Activated naive CD4-positive, alpha-beta T cell (primary cell): ENCODE results near the gene IFITM1.
"Not testable (repeated sequence)": the region's sequence is repeated elsewhere in the genome, so short reads cannot be mapped to it uniquely, and the experiment has no call there.

ENCODE experiments used
- DNase-seq, 4 experiments: peaks; one replicate each; lab custom pipeline; 2025; lab: John Stamatoyannopoulos, UW

The IFITM1 gene

GRCh38 chr11:326592-326841, 12.7 kb downstream of the IFITM1 start:
- no peak for DNase-seq

- peak in 1 of 4 experiments; percentile 38 for DNase-seq
Observed at GRCh38 chr11:326842-327580, 13.2 kb downstream of the IFITM1 start.

DNA sequence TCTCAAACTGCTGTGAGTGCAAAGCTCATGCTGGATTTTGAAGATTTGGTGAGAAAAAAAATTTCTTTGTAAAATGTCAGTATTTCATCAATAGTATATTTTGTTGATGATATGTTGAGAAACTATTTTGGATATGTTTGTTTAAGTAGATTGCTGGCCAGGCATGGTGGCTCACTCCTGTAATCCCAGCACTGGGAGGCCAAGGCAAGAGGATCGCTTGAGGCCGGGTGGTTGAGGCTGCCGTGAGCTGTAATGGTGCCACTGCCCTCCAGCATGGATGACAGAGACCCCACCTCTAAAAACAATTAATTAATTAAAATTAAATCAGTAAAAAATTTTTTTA, 13.7 kb downstream of the IFITM1 start:
- DNase-seq, result no peak

DNA sequence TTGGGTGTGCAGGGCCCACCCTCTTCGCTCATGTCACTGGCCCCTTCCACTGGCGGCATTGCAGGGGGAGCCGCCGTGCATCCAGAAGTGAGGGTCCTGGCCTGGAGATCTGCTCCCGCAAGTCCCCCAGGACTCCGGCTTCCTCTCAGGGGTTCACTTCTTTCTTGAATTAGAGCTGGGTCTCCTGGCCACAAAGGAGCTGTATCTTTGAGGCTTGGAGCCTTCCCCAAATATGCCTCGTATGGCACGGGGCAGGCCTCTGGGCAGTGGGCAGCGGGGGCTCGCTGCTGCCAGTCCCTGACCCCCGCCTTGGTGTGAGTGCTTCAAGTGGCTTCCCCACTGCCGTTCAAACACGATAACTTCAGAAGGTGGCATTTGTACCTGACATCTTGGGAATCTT, 14.2 kb downstream of the IFITM1 start:
- no peak for DNase-seq

DNA sequence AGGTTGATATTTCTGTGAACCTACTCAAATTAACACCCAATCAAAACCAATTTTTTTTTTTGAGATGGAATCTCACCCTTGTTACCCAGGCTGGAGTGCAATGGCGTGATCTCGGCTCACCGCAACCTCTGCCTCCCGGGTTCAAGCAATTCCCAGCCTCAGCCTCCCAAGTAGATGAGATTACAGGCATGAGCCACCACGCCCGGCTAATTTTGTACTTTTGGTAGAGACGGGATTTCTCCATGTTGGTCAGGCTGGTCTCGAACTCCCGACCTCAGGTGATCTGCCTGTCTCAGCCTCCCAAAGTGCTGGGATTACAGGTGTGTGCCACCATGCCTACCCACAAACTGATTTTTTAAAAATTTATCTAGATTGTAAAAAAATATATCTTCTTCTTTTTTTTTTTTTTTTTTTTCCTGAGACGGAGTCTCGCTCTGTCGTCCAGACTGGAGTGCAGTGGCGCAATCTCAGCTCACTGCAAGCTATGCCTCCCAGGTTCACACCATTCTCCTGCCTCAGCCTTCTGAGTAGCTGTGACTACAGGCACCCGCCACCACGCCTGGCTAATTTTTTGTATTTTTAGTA, 14.8 kb downstream of the IFITM1 start:
- not testable (repeated sequence) for DNase-seq

DNA sequence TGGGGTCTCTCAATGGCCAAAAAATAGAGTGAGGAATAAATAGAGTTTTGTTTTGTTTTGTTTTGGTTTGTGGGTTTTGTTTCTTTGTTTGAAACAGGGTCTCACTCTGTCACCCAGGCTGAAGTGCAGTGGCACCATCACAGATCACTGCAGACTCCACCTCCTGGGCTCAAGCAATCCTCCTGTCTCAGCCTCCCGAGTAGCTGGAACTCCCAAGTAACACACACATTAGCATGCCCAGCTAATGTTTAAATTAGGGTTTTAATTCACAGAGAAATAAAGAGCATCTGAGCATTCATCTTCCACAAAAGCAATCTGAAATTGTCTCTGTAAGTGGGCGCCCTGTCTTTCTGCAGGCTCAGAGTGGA, 16.0 kb downstream of the IFITM1 start:
- no peak for DNase-seq

DNA sequence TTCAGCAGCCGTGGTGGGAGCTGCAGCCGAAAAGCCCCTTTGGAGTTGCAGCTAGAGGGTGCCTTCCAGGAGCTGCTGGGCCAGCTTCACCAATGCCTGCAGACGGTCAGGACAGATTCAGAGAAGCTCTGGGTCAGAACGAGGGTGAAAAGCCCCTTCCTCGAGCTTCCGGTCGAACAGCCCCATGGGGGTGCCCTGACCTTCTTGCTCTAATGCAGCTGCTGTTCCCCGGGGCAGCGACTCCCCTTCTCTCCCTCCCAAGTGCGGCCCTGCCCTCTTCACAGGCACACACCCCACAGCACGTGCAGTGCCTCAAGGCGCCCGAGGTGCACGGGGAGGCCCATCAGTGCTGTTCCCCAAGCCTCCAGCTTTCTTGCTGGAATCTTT, 16.5 kb downstream of the IFITM1 start:
- DNase-seq, result no peak

DNA sequence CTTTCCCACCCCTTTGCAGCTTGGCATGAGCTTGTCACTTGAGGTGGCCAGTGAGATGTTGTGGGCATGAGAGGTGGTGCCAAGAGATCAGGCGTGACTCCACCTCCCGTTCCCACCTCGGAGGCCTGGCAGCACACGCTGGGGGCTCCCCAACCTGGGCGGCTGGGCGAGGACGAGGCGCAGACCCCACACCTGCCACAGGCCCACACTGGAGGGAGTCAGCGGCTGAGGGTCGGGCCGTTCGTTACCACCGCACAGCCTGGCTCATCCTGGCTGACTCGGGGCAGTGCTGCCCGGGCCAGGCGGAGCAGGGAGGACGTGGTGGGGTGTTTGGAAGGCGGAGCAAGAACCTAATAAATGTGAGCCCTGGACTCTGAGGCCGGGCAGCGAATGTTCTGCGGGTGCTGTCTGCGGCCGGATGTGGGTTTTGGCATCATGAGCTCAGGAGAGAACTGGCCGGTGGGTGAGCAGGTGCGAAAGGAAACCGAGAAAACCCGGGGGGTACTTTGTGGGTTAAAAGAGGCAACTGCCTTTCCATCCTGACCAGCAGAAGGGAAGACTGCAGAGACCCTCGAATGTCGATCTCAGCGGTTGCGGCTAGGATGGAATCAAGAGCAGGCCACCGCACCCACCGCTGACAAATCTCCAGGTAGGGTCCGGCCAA, 17.0 kb downstream of the IFITM1 start:
- no peak for DNase-seq

- no peak for DNase-seq
Observed at GRCh38 chr11:331358-332060, 17.7 kb downstream of the IFITM1 start.

- DNase-seq, result no peak
Observed at GRCh38 chr11:332651-333480, 19.0 kb downstream of the IFITM1 start.

DNA sequence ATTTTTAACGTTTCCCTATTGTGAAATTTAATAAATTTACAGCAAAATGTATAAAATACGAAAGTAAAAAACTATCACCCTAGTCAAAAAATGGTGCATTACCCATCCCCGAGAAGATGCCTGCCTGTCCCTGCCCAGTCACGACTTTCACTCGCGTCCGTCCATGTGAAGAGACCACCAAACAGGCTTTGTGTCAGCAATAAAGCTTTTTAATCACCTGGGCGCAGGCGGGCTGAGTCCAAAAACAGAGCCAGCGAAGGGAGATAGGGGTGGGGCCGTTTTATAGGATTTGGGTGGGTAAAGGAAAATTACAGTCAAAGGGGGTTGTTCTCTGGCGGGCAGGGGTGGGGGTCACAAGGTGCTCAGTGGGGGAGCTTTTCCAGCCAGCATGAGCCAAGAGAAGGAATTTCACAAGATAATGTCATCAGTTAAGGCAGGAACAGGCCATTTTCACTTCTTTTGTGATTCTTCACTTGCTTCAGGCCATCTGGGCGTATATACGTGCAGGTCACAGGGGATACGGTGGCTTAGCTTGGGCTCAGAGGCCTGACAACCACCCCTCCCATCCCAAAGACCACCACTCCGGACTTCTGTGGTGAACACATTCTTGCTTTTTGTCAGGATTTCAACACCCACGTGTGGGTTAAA, 19.9 kb downstream of the IFITM1 start:
- DNase-seq, result not testable (repeated sequence)

GRCh38 chr11:334264-334994, 20.6 kb downstream of the IFITM1 start:
- no peak for DNase-seq

- DNase-seq, result no peak
Observed at GRCh38 chr11:335779-336658, 22.2 kb downstream of the IFITM1 start.

DNA sequence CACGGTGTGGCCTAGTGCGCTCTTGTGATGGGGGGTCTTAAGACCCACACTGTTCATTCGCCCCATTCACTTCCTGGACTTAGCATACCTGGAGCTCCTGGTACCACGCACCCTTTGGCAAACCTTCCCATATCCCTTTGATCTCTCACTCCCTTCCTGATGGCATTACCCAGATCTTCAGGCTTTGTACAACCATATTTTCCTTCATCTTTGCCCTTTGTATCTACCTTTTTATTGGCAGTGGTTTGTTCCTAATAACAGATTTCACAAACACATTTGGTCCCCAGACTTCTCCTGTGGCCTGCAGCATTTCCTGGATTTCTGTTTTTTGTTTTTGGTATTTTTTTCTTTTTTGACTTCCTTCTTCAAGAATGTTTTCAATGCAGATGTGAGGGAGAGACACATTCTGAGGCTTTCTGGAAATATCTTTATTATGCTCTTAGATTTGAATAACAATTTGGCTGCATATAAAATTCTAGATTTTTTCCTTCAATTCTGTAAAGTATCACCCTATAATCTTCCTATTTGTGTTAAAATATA, 22.9 kb downstream of the IFITM1 start:
- no peak for DNase-seq

DNA sequence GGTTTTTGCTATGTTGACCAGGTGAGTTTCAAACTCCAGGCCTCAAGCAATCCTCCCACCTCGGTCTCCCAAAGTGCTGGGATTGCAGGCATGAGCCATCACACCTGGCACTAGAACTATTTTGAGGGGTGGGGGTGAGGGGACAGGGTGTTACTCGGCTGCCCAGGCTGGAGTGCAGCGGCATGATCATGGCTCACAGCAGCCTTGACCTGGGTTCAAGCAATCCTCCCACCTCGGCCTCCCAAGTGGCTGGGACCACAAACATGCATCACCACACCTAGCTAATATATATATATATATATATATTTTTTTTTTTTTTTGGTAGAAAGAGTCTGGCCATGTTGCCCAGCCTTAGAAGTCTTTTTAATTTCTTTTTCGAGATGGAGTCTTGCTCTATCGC, 23.9 kb downstream of the IFITM1 start:
- DNase-seq, result no peak

DNA sequence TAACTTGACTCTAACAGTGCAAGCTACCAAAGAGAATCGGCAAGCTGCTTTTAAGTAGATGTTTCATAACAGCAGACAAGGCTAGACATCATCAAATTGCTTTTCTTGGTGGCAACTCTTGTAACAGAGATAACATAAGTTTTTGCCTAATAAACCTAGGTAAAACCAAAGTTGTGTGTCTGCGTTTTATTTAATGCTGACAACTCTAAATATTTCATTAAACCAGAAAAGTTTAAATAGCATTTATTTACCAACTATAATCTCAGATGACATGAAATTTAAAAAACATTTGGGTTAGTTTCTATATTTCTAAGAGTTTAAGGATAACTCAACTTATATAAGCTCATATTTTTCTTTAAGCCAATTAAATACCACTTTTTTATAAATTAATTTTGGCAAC, 26.1 kb downstream of the IFITM1 start:
- no peak for DNase-seq

DNA sequence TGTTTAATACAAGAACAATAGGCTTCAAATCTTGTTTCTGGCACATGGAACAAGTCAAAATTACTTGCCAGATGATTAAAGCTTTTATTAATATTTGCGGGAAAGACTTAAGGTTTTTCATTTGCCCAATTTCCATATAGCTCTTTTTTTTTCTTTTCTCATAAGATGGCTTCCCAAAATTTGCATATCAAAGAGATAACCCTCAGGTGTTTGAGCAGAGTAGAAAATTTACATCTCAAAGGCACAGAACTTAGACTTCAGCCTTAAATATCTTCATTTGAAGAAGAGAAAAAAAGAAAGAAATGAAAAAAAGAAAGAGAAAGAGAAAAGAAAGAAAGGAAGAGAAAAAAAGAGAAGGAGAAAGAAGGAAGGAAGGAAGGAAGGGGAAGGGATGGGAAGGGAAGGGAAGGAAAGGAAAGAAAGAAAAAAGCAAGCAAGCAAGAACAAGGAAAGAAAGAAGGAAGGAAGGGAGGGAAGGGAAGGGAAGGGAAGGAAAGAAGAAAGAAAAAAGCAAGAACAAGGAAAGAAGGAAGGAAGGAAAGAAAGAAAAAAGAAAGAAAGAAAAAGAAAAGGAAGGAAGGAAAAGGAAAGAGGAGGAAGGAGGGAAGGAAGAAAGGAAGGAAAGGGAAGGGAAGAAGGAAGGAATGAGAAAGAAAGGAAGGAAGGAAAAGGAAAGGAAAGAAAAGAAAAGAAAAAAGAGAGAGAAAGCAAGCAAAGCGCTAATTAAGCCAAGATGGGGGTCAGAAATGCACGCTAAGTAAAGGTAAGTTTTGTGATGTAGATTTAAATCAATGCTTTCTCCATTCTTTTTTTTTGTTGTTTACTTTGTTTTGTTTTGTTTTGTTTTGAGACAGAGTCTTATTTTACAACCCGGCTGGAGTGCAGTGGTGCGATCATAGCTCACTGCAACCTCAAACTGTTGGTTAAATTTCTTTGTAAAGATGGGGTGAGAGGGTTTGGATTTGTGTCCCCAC, 27.0 kb downstream of the IFITM1 start:
- no peak for DNase-seq

DNA sequence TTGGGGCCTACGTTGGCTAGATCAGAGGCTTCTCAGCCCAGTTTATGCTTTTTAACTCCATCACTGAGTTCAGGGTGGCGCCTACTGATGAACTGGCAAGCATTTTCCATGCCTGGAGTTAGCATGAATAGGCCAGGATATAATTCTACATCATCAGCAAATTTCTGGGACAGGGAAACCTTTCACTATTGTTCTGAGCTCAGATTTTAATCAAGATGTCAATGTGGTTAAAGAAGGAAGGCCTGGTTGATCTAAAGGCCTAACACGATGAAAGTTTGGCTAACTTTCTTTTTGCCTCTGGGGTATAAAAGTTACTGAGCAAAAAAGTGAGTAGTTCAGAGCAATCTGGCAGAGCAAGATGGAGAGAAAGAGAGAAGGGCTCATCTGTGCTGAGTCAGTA, 28.5 kb downstream of the IFITM1 start:
- no peak for DNase-seq
